GM19238 (cell line): ENCODE data around the gene MAP4K4.

Experiments
- DNase-seq: peaks from one replicate; pipeline ENCODE4 v3.0.0; 2011; ENCODE audit warnings: low spot score; ENCODE audit not compliant: insufficient read length

MAP4K4 gene

GRCh38 chr2:101864426-101864825 is 166.9 kb downstream of the MAP4K4 start:
- no peak for DNase-seq

- no peak for DNase-seq
Observed at GRCh38 chr2:101868525-101868924, 171.0 kb downstream of the MAP4K4 start.

GRCh38 chr2:101869527-101869926 is 172.0 kb downstream of the MAP4K4 start:
- DNase-seq: no peak

GRCh38 chr2:101870444-101870843 is 172.9 kb downstream of the MAP4K4 start:
- DNase-seq: no peak

GRCh38 chr2:101871480-101871879 is 174.0 kb downstream of the MAP4K4 start:
- DNase-seq: no peak

GRCh38 chr2:101872480-101872879 is 175.0 kb downstream of the MAP4K4 start:
- no peak for DNase-seq

GRCh38 chr2:101873543-101873942 is 176.0 kb downstream of the MAP4K4 start:
- DNase-seq: no peak

GRCh38 chr2:101874069-101874468 is 176.6 kb downstream of the MAP4K4 start:
- no peak for DNase-seq

- no peak for DNase-seq
Observed at GRCh38 chr2:101879466-101879865, 182.0 kb downstream of the MAP4K4 start.

GRCh38 chr2:101881131-101881530 is 183.6 kb downstream of the MAP4K4 start:
- DNase-seq: no peak

- no peak for DNase-seq
Observed at GRCh38 chr2:101882769-101883307, 185.3 kb downstream of the MAP4K4 start.

- no peak for DNase-seq
Observed at GRCh38 chr2:101883860-101884259, 186.4 kb downstream of the MAP4K4 start.

GRCh38 chr2:101884423-101884822 is 186.9 kb downstream of the MAP4K4 start:
- no peak for DNase-seq

GRCh38 chr2:101887328-101887727 is 189.8 kb downstream of the MAP4K4 start:
- no peak for DNase-seq

GRCh38 chr2:101889460-101890098 is 192.1 kb downstream of the MAP4K4 start:
- DNase-seq: no peak

GRCh38 chr2:101892377-101892776 is 194.9 kb downstream of the MAP4K4 start:
- no peak for DNase-seq

- DNase-seq: no peak
Observed at GRCh38 chr2:101893681-101894381, 196.3 kb downstream of the MAP4K4 start.

- DNase-seq: no peak
Observed at GRCh38 chr2:101895039-101895438, 197.5 kb downstream of the MAP4K4 start.

- no peak for DNase-seq
Observed at GRCh38 chr2:101895819-101896322, 198.4 kb downstream of the MAP4K4 start.

- no peak for DNase-seq
Observed at GRCh38 chr2:101897301-101897700, 199.8 kb downstream of the MAP4K4 start.

GRCh38 chr2:101899265-101899664 is 201.8 kb downstream of the MAP4K4 start:
- DNase-seq: no peak

- no peak for DNase-seq
Observed at GRCh38 chr2:101899871-101900270, 202.4 kb downstream of the MAP4K4 start.

GRCh38 chr2:101900375-101900774 is 202.9 kb downstream of the MAP4K4 start:
- no peak for DNase-seq
